ENCODE results near the gene AFF3.

The AFF3 gene

DNA sequence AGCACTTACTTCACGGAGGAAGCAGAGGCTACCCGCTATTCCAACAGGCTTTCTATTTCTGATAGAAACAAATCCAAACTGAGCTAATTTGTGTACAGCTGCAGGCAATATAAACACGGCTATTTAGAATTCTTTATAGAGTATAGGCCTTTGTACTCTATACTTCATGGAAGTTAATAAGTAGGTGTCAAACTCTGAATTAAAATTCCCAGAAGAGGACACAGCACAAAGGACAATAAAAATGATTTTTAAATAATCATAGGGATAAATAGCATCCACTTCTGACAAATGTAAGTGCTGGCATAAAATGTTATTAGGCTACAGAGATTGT lies 261.5 kb downstream of the AFF3 start:
- no peaks in the 10 kb centered on the region for H3K9me3 ChIP-seq
- no peak overlapping the region for H3K27ac ChIP-seq
- no peaks in the 10 kb centered on the region for H3K27me3 ChIP-seq
- no peaks in the 10 kb centered on the region for H3K36me3 ChIP-seq
- TF ChIP-seq, protein P1, sequence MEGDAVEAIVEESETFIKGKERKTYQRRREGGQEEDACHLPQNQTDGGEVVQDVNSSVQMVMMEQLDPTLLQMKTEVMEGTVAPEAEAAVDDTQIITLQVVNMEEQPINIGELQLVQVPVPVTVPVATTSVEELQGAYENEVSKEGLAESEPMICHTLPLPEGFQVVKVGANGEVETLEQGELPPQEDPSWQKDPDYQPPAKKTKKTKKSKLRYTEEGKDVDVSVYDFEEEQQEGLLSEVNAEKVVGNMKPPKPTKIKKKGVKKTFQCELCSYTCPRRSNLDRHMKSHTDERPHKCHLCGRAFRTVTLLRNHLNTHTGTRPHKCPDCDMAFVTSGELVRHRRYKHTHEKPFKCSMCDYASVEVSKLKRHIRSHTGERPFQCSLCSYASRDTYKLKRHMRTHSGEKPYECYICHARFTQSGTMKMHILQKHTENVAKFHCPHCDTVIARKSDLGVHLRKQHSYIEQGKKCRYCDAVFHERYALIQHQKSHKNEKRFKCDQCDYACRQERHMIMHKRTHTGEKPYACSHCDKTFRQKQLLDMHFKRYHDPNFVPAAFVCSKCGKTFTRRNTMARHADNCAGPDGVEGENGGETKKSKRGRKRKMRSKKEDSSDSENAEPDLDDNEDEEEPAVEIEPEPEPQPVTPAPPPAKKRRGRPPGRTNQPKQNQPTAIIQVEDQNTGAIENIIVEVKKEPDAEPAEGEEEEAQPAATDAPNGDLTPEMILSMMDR (IDR thresholded peaks at IDR 0.05): no peak
- H3K4me3 ChIP-seq (ENCODE audit: low read depth in 1 of 2, low read length in 1 of 2): no peak overlapping the region
- peaks cover 11 to 20% of the 10 kb centered on the region in 2 experiments for H3K4me1 ChIP-seq (ENCODE audit: control insufficient read depth in 1 of 2, insufficient read depth in 1 of 2, low read depth in 1 of 2, low read length in 1 of 2)

DNA sequence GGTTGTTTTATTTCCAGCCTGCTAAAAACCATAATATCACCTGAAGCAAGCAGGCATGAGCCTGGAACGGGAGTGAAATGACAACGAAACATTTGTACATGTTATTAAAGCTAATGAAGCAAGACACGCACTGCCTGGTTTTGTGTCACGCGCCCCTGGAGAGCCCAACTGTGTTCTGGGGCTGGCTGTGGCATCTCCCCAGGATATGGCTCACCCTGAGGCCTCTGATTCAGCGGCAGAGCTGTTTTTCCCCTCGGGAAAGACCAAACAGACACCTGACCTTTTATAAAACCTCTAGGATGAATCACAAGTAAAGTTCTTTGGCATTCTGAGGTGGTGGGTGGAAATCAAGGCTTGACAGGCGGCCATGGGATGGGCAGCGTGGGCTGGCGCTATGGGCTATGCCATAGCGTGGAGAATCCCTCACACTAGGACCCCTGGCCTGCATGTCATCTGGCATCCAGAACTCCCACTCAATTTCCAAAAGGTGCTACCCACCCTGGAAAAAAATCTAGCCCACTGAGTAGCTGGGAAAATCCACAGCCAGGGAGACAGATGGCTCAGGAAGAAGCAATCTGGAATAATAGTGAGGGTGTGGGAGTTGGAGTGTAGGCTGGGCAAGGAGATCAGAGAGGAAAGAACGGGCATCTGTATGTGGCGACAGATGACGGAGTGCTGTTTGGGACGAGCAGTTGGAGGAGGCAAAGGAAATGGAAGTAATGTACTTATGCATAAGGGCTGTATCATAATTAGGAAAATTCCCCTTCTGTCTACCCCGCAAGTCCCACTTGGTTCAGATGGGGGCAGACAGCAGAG lies 262.0 kb downstream of the AFF3 start:
- Histone ChIP-seq H3K4me1 (ENCODE audit: control insufficient read depth in 1 of 2, insufficient read depth in 1 of 2, low read depth in 1 of 2, low read length in 1 of 2) (peaks cover 11 to 20% of the 10 kb centered on the region in 2 experiments), H3K27ac (no peak overlapping the region), H3K9me3 (no peaks in the 10 kb centered on the region), H3K27me3 (no peaks in the 10 kb centered on the region), H3K36me3 (no peaks in the 10 kb centered on the region), H3K4me3 (ENCODE audit: low read depth in 1 of 2, low read length in 1 of 2) (no peak overlapping the region)
- TF ChIP-seq, protein P1 (IDR thresholded peaks at IDR 0.05): no peak

DNA sequence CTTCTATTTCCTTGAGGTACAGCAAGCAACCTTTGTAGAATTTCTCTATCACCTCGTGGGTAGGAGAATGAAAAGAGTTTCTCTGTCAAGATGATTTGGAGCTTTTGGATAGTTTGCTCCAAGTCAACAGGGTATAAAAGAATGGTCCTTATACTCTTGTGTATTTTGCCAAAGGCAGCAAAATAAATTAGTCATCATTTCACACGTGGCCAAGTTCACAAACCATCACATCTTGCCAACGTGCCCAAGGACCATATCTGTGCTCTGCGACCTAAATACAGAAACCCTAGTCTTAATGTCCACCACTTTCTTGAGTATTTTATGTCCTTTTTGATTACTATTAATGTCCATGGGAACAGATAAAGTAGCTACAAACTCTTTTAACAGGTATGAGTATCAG lies 262.9 kb downstream of the AFF3 start:
- peaks cover 11 to 20% of the 10 kb centered on the region in 2 experiments for H3K4me1 ChIP-seq (ENCODE audit: control insufficient read depth in 1 of 2, insufficient read depth in 1 of 2, low read depth in 1 of 2, low read length in 1 of 2)
- no peaks in the 10 kb centered on the region for H3K36me3 ChIP-seq
- no peak overlapping the region for H3K27ac ChIP-seq
- H3K9me3 ChIP-seq: no peaks in the 10 kb centered on the region
- TF ChIP-seq, protein P1 (IDR thresholded peaks at IDR 0.05): no peak
- no peaks in the 10 kb centered on the region for H3K27me3 ChIP-seq
- H3K4me3 ChIP-seq (ENCODE audit: low read depth in 1 of 2, low read length in 1 of 2): no peak overlapping the region

DNA sequence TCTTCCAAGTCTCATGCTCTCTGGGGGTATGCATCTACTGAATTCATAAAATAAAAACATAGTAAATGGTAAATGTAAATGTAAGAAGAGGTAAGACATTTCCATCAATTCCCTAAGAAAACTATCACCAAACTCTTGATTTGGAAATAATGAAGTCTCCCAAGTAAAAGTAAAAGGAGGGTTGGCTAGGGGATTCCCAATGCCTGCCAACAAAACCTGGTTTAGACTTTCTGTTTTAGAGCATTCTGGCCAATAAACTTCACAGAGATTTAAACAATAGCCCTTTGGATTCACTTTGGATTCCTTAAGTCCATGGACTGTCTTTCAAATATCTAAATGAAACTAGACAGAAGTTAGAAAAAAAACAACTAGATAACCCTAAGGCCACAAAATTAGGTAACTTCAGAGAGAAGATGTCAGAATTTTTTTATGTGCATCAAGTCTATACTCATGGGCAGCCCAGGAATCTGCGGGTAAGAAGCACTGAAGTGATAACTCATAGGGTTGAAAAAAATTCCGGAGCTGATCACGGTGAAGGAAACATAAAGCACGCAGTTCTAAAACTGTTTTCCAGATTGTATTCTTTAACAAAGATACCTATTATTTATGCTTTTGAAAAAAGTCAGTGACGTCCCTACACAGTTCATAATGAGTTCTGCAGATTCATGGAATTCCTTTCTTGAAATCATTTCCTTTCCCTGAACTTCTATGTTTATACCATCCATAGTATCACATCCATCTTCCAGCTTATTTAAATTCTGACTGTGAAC lies 263.6 kb downstream of the AFF3 start:
- H3K4me1 ChIP-seq (ENCODE audit: control insufficient read depth in 1 of 2, insufficient read depth in 1 of 2, low read depth in 1 of 2, low read length in 1 of 2): peaks cover 11 to 20% of the 10 kb centered on the region in 2 experiments
- H3K36me3 ChIP-seq: no peaks in the 10 kb centered on the region
- no peak overlapping the region for H3K4me3 ChIP-seq (ENCODE audit: low read depth in 1 of 2, low read length in 1 of 2)
- no peaks in the 10 kb centered on the region for H3K9me3 ChIP-seq
- H3K27ac ChIP-seq: peak overlapping the region; percentile 67
- TF ChIP-seq, protein P1 (IDR thresholded peaks at IDR 0.05): no peak
- no peaks in the 10 kb centered on the region for H3K27me3 ChIP-seq

DNA sequence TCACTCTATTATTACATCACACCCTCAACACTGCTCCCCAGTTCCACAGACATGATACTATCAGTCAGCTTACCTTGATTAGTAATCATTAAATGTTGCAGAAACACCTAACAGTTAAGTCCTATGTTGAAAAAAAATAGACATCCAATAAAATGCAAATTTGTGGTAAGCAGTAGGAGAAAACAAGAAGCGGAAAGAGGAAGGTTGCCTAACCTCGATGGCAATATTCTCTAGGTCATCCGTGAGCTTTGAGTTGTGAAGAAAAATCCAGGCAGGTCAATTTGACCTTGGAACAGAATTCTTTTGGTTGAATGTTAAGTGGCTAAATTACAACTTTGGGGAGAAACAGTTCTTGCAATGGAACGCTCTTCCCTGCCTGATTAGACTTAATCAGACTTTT lies 264.4 kb downstream of the AFF3 start:
- Histone ChIP-seq H3K4me1 (ENCODE audit: control insufficient read depth in 1 of 2, insufficient read depth in 1 of 2, low read depth in 1 of 2, low read length in 1 of 2) (peaks cover 11 to 20% of the 10 kb centered on the region in 2 experiments), H3K27me3 (no peaks in the 10 kb centered on the region)

More for the DNA sequence above, 264.4 kb downstream of the AFF3 start:
- peak overlapping the region; percentile 67 for H3K27ac ChIP-seq
- H3K36me3 ChIP-seq: no peaks in the 10 kb centered on the region
- no peak overlapping the region for H3K4me3 ChIP-seq (ENCODE audit: low read depth in 1 of 2, low read length in 1 of 2)
- no peaks in the 10 kb centered on the region for H3K9me3 ChIP-seq
- TF ChIP-seq, protein P1 (IDR thresholded peaks at IDR 0.05): no peak
